ENCODE measurements around the gene VHLL. TPM values are rescaled to one million over a fixed set of nuclear protein-coding genes. Genes with fewer than 3 reads are reported as not detected.

The VHLL gene
- total RNA-seq, 1 donor from 2014 or later, result 0.46 TPM

DNA sequence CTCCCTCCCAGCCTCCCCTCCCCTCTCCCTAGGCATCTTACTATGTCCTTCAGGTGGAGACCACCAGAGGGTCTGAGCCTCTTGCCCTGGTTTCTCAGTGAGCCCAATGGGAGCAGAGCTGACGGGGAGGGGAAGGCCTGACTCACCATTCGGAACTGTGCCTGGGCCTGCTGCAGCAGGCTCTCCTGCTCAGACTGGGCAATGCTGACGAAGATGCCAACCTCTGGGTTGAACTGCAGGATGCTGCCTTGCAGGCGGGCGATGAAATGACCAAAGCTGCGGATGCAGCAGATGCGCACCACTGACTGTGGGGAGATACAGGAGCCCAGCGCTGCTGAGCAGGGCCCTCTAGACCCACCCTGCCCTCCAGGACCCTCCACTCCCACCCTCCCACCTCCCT, 40.2 kb downstream of the VHLL start:
- peaks cover 34% of the 10 kb centered on the region for H3K36me3 Mint-ChIP-seq (ENCODE audit: insufficient read depth)
- TF ChIP-seq, protein P1, sequence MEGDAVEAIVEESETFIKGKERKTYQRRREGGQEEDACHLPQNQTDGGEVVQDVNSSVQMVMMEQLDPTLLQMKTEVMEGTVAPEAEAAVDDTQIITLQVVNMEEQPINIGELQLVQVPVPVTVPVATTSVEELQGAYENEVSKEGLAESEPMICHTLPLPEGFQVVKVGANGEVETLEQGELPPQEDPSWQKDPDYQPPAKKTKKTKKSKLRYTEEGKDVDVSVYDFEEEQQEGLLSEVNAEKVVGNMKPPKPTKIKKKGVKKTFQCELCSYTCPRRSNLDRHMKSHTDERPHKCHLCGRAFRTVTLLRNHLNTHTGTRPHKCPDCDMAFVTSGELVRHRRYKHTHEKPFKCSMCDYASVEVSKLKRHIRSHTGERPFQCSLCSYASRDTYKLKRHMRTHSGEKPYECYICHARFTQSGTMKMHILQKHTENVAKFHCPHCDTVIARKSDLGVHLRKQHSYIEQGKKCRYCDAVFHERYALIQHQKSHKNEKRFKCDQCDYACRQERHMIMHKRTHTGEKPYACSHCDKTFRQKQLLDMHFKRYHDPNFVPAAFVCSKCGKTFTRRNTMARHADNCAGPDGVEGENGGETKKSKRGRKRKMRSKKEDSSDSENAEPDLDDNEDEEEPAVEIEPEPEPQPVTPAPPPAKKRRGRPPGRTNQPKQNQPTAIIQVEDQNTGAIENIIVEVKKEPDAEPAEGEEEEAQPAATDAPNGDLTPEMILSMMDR (IDR thresholded peaks at IDR 0.05; ENCODE audit: unreplicated experiment), result no peak
- no peak for DNase-seq (ENCODE audit: low spot score, unreplicated experiment)
- no peaks in the 10 kb centered on the region for H3K4me1 Mint-ChIP-seq (ENCODE audit: low read depth)
- no peak overlapping the region for H3K27ac Mint-ChIP-seq
- no peaks in the 10 kb centered on the region for H3K9me3 Mint-ChIP-seq (ENCODE audit: low read depth)
- no peaks in the 10 kb centered on the region for H3K27me3 Mint-ChIP-seq
- no peak overlapping the region for H3K4me3 Mint-ChIP-seq (ENCODE audit: low read depth)

DNA sequence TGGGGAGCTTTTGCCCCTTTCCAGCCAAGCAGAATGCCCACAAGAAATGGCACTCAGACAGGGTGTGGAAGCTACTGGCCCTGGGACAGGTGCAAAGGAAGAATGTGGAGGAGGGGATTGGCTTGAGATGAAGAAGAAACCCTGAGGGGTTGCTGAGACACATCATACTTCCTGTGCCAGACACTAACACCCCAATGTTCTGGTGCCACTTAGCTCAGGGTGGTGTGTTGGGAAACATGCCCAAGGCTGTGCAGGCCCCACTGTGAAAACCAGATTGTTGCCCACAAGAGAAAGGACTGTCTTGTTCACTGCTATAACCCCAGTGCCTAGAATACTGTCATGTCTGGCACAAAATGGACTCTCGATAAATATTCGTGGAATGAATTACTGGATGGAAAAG, 41.4 kb downstream of the VHLL start:
- peaks cover 37% of the 10 kb centered on the region for H3K36me3 Mint-ChIP-seq (ENCODE audit: insufficient read depth)
- H3K9me3 Mint-ChIP-seq (ENCODE audit: low read depth), result no peaks in the 10 kb centered on the region
- no peak for DNase-seq (ENCODE audit: low spot score, unreplicated experiment)
- H3K27me3 Mint-ChIP-seq, result no peaks in the 10 kb centered on the region
- peak overlapping the region; percentile 13 for H3K27ac Mint-ChIP-seq
- H3K4me3 Mint-ChIP-seq (ENCODE audit: low read depth), result no peak overlapping the region
- H3K4me1 Mint-ChIP-seq (ENCODE audit: low read depth), result no peaks in the 10 kb centered on the region
- TF ChIP-seq, protein P1 (IDR thresholded peaks at IDR 0.05; ENCODE audit: unreplicated experiment), result no peak

- H3K27ac Mint-ChIP-seq, result no peak overlapping the region
- peaks cover 28% of the 10 kb centered on the region for H3K36me3 Mint-ChIP-seq (ENCODE audit: insufficient read depth)
- no peaks in the 10 kb centered on the region for H3K27me3 Mint-ChIP-seq
- TF ChIP-seq, protein P1 (IDR thresholded peaks at IDR 0.05; ENCODE audit: unreplicated experiment), result no peak
- H3K4me3 Mint-ChIP-seq (ENCODE audit: low read depth), result no peak overlapping the region
- H3K4me1 Mint-ChIP-seq (ENCODE audit: low read depth), result no peaks in the 10 kb centered on the region
- no peak for DNase-seq (ENCODE audit: low spot score, unreplicated experiment)
- no peaks in the 10 kb centered on the region for H3K9me3 Mint-ChIP-seq (ENCODE audit: low read depth)
Observed at GRCh38 chr1:156253634-156254033, 45.5 kb downstream of the VHLL start.

DNA sequence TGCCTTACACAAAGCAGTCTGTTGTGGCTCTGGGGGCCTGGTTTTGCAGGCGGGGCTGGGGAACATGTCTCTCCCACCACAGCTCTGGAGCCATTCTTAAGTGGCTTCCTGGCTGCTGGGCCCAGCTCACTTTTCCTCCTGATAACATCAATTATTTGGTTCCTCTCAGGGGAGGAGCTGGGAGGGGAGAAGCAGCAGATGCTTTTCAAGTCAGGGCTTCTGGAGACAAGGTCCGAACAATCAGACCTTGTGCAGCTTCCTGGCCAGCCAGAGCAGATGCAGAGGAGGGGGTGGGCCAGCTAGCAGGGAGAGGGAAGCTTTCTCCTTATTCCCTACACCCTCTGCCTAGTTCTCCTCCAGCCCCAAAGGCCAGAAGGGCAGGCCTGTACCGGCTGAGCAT, 47.6 kb downstream of the VHLL start:
- peaks cover 23% of the 10 kb centered on the region for H3K36me3 Mint-ChIP-seq (ENCODE audit: insufficient read depth)
- no peaks in the 10 kb centered on the region for H3K27me3 Mint-ChIP-seq
- TF ChIP-seq, protein P1 (IDR thresholded peaks at IDR 0.05; ENCODE audit: unreplicated experiment), result no peak
- no peaks in the 10 kb centered on the region for H3K9me3 Mint-ChIP-seq (ENCODE audit: low read depth)
- no peak overlapping the region for H3K4me3 Mint-ChIP-seq (ENCODE audit: low read depth)
- H3K4me1 Mint-ChIP-seq (ENCODE audit: low read depth), result peaks cover 4% of the 10 kb centered on the region
- DNase-seq (ENCODE audit: low spot score, unreplicated experiment), result no peak
- no peak overlapping the region for H3K27ac Mint-ChIP-seq

DNA sequence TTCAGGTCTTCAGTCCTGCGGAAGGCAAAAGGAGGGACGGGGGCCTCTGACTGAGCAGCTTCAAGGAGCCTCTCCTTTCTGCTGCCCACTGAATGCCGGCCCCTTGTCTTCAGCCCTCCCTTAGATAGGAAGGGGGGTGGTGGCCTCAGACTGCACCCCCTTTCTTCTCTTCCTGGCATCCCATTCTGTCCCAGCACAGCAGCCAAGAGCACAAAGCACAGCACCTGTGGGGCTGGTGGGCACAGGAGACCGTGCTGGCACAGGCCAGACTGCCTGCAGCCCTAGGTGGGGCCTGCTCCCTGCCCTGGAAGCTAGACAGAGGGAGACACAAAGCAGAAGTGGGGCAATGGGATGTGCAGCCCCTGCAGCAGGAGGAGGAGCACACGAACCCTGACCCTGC, 49.5 kb downstream of the VHLL start:
- Mint-ChIP-seq H3K27me3 (no peaks in the 10 kb centered on the region), H3K27ac (no peak overlapping the region), H3K36me3 (ENCODE audit: insufficient read depth) (peaks cover 19% of the 10 kb centered on the region), H3K4me1 (ENCODE audit: low read depth) (peaks cover 4% of the 10 kb centered on the region), H3K4me3 (ENCODE audit: low read depth) (no peak overlapping the region), H3K9me3 (ENCODE audit: low read depth) (no peaks in the 10 kb centered on the region)
- no peak for DNase-seq (ENCODE audit: low spot score, unreplicated experiment)
- TF ChIP-seq, protein P1 (IDR thresholded peaks at IDR 0.05; ENCODE audit: unreplicated experiment), result no peak

Other genes with a start within 250 kb of the VHLL start
- 94.2 and 97.8 TPM in 2 replicates for gene UBQLN4, start 245.5 kb downstream of the VHLL start, total RNA-seq
- 61.0 and 63.0 TPM in 2 replicates for gene LAMTOR2, start 244.5 kb downstream of the VHLL start, total RNA-seq
- 93.8 and 99.1 TPM in 2 replicates for gene RAB25, start 238.1 kb downstream of the VHLL start, total RNA-seq
- gene MEX3A, start 216.8 kb downstream of the VHLL start, total RNA-seq, result 112 and 113 TPM in 2 replicates
- gene LMNA, start 184.6 kb downstream of the VHLL start, total RNA-seq, result 83.5 and 92.7 TPM in 2 replicates
- gene SEMA4A, start 145.7 kb downstream of the VHLL start, total RNA-seq, result 2.1 and 3.7 TPM in 2 replicates
- 14.3 and 20.4 TPM in 2 replicates for gene SLC25A44, start 105.2 kb downstream of the VHLL start, total RNA-seq
- gene PMF1, start 86.3 kb downstream of the VHLL start, total RNA-seq, result 77.7 and 80.9 TPM in 2 replicates
- gene BGLAP, start 57.1 kb downstream of the VHLL start, total RNA-seq, result 4.8 and 5.8 TPM in 2 replicates
- 21.5 and 22.3 TPM in 2 replicates for gene PAQR6, start 51.3 kb downstream of the VHLL start, total RNA-seq
- 114 TPM in 2 replicates for gene SMG5, start 16.5 kb downstream of the VHLL start, total RNA-seq
- gene TMEM79, start 15.0 kb downstream of the VHLL start, total RNA-seq, result 5.1 and 5.9 TPM in 2 replicates
- gene GLMP, start 3.6 kb downstream of the VHLL start, total RNA-seq, result 57.1 and 59.3 TPM in 2 replicates
- gene CCT3, start 39.0 kb upstream of the VHLL start, total RNA-seq, result 260 and 270 TPM in 2 replicates
- gene TSACC, start 39.2 kb upstream of the VHLL start, total RNA-seq, result 0.65 and 0.95 TPM in 2 replicates
- 0.36 and 0.71 TPM in 2 replicates for gene RHBG, start 69.9 kb upstream of the VHLL start, total RNA-seq
- gene MEF2D, start 201.5 kb upstream of the VHLL start, total RNA-seq, result 20.2 and 26.6 TPM in 2 replicates